MCF 10A (cell line): ENCODE data around the gene LRRC37A. TPM values are rescaled to one million over a fixed set of nuclear protein-coding genes. Genes with fewer than 3 reads are reported as not detected.
"Not testable (repeated sequence)": the region's sequence is repeated elsewhere in the genome, so short reads cannot be mapped to it uniquely, and the experiment has no call there.

Experiments
- Bru-seq: library from RNA; stranded (reverse); fragments of 400-500 nt; gene quantifications from one replicate; lab custom pipeline; 2021; lab: Mats Ljungman, UMichigan
- BruChase-seq, 2 experiments: library from RNA; stranded (reverse); fragments of 400-500 nt; gene quantifications; one replicate each; lab custom pipeline; 2021; lab: Mats Ljungman, UMichigan
- BruUV-seq: library from RNA; stranded (reverse); fragments of 400-500 nt; replicated peaks from 2 replicates; lab custom pipeline; 2021; lab: Mats Ljungman, UMichigan
- CTCF ChIA-PET: fragments of 300-600 bp; sonication (Branson Sonifier 250); formaldehyde crosslinking; extraction: SDS; loops from one replicate; lab custom pipeline; 2021; ENCODE audit warnings: antibody characterized with exemption, inconsistent platforms; lab: Yijun Ruan, JAX
- POLR2A ChIA-PET: fragments of 300-600, 350-650 bp; sonication (Branson Sonifier 250); formaldehyde crosslinking; extraction: SDS; loops from one replicate; lab custom pipeline; 2020; ENCODE audit warnings: antibody characterized with exemption, inconsistent platforms; lab: Yijun Ruan, JAX
- DNase-seq: peaks from one replicate; pipeline ENCODE4 v3.0.0-alpha.2; 2018; ENCODE audit not compliant: unreplicated experiment
- H3K27ac Mint-ChIP-seq: one replicate; pipeline ENCODE4 v1.8.0; 2022; ENCODE audit warnings: mild to moderate bottlenecking, low read depth, mixed read lengths; ENCODE audit not compliant: unreplicated experiment
- H3K27me3 Mint-ChIP-seq: one replicate; pipeline ENCODE4 v1.8.0; 2022; ENCODE audit warnings: mixed read lengths; ENCODE audit not compliant: insufficient read depth, unreplicated experiment
- H3K36me3 Mint-ChIP-seq: one replicate; pipeline ENCODE4 v1.8.0; 2022; ENCODE audit warnings: mild to moderate bottlenecking, moderate library complexity, mixed read lengths; ENCODE audit not compliant: insufficient read depth, unreplicated experiment
- H3K4me1 Mint-ChIP-seq: one replicate; pipeline ENCODE4 v1.8.0; 2022; ENCODE audit warnings: mixed read lengths; ENCODE audit not compliant: insufficient read depth, unreplicated experiment
- H3K4me3 Mint-ChIP-seq: one replicate; pipeline ENCODE4 v1.8.0; 2022; ENCODE audit warnings: mild to moderate bottlenecking, moderate library complexity, mixed read lengths; ENCODE audit not compliant: unreplicated experiment
- H3K9me3 Mint-ChIP-seq: one replicate; pipeline ENCODE4 v1.8.0; 2022; ENCODE audit warnings: mixed read lengths; ENCODE audit not compliant: unreplicated experiment
- CTCF ChIP-seq: fragments of 200-600 bp; IDR thresholded peaks from one replicate; pipeline ENCODE4 v1.8.0; 2022; ENCODE audit warnings: antibody characterized with exemption, mild to moderate bottlenecking; ENCODE audit not compliant: unreplicated experiment
- intact Hi-C: fragments of 100-400 bp; cut with micrococcal nuclease; formaldehyde crosslinking; loops from 2 replicates; pipeline ENCODE4 v1.14.1; 2022
- long read RNA-seq: library from polyadenylated mRNA; stranded (forward); transcript quantifications from one replicate; pipeline ENCODE4 v2.0.0, GENCODE V29; 2022
- total RNA-seq: library from RNA; stranded (reverse); gene quantifications from 2 replicates; pipeline ENCODE4 v1.2.3, GENCODE V29; 2022

LRRC37A gene
- total RNA-seq = 1.7 and 1.8 TPM in 2 replicates
- Bru-seq, nascent RNA = percentile 28 among the genes with signal in this experiment
- percentile 33 among the genes with signal in this experiment for BruChase-seq, experiment 1, labeled RNA remaining after a 6-hour chase
- percentile 36 among the genes with signal in this experiment for BruChase-seq, experiment 2, labeled RNA remaining after a 2-hour chase
- long read RNA-seq, partial matches to known transcripts = 0 of 1 reads
- long read RNA-seq, other reads (novel, unspliced or antisense) = 1 of 1 reads

DNA sequence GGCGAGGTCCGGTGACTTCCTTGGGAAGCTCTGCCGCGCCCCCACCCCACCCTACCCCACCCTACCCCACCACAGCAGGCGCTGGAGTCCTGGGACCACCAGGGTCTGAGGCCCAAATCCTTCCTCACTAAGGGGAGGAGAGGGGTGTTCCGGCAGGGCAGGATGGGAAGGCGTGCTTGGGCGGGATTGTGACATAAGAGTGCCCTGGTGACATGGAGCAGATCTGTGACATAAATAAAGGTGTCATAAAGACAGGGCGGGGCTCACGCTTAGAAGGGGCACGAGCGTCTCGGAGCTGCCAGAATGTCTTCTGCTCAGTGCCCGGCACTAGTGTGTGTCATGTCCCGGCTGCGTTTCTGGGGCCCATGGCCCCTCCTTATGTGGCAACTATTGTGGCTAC lies at the start of gene LRRC37A:
Gene LRRC37A, plus strand, starts transcription at position 301 of the 400 bp plus-strand sequence. Its CDS starts 3 bp downstream, at position 304.
- H3K4me3 Mint-ChIP-seq, DNase-seq, CTCF ChIA-PET, POLR2A ChIA-PET, H3K4me1 Mint-ChIP-seq, H3K27me3 Mint-ChIP-seq, H3K9me3 Mint-ChIP-seq, H3K36me3 Mint-ChIP-seq, BruUV-seq, intact Hi-C loops, H3K27ac Mint-ChIP-seq: not testable (repeated sequence)

DNA sequence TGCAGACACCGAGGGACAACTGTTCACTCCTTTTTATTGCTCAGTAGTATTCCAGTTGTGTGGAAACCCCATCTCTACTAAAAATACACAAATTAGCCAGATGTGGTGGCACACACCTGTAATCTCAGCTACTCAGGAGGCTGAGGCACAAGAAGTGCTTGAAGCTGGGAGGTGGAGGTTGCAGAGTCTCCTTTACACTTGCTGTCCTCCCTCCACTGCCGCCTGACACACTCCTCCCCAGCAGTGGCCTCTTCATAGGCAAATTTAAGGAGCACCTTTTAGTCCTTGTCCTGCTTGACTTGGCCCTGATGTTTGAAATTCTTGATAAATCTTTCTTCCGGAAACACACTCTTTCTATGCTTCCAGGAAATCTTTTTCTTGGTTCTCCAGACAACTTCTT lies 45.8 kb upstream of the LRRC37A start:
- DNase-seq, H3K4me3 Mint-ChIP-seq, H3K9me3 Mint-ChIP-seq, H3K36me3 Mint-ChIP-seq, BruUV-seq, H3K27ac Mint-ChIP-seq, intact Hi-C loops, H3K4me1 Mint-ChIP-seq, POLR2A ChIA-PET: not testable (repeated sequence)
- CTCF ChIA-PET = interaction anchor here (0.6 to 1.3 kb wide), 3 partner anchors 22 to 663 kb away, joined by 3 read pairs; no protein-coding TSS in a partner anchor
- peaks cover 34% of the 10 kb centered on the region for H3K27me3 Mint-ChIP-seq

DNA sequence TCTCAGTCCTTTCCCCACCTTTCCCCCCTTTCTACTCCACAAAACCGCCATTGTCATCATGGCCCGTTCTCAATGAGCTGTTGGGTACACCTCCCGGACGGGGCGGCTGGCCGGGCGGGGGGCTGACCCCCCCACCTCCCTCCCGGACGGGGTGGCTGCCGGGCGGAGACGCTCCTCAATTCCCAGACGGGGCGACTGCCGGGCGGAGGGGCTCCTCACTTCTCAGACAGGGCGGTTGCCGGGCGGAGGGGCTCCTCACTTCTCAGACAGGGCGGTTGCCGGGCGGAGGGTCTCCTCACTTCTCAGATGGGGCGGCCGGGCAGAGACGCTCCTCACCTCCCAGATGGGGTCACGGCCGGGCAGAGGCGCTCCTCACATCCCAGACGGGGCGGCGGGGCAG lies 42.1 kb upstream of the LRRC37A start:
- H3K9me3 Mint-ChIP-seq, H3K27ac Mint-ChIP-seq, DNase-seq, H3K4me1 Mint-ChIP-seq, H3K36me3 Mint-ChIP-seq, intact Hi-C loops, H3K4me3 Mint-ChIP-seq, BruUV-seq: not testable (repeated sequence)
- H3K27me3 Mint-ChIP-seq = peaks cover 26% of the 10 kb centered on the region
- POLR2A ChIA-PET = interaction anchor here (0.6 kb wide), 1 partner anchor 34 kb away, joined by 3 read pairs; no protein-coding TSS in a partner anchor
- CTCF ChIA-PET = interaction anchor here (0.7 kb wide), 1 partner anchor 975 kb away, joined by 3 read pairs; no protein-coding TSS in a partner anchor

DNA sequence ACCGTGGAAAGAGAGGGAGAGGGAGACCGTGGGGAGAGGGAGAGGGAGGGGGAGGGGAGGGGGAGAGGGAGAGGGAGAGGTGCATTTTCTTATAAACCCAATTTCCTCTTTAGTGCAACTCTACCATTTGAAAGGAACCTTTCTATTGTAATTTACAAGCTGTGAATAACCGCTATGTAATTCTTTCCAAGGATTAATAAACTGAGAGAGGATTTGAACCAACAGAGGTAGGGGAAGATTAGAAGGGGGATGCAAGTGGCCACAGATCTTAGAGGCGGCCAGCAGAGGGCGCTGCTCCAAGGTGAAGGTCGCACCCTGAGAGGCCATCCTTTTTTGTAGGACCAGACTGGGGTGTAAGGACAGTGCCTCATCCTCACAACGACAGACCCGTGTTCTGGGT lies 41.2 kb upstream of the LRRC37A start:
- POLR2A ChIA-PET, intact Hi-C loops, BruUV-seq, H3K36me3 Mint-ChIP-seq, H3K4me1 Mint-ChIP-seq, H3K4me3 Mint-ChIP-seq, CTCF ChIA-PET, H3K27ac Mint-ChIP-seq, H3K9me3 Mint-ChIP-seq: not testable (repeated sequence)
- peak; percentile 82 for TF ChIP-seq CTCF
- DNase-seq = peak; percentile 66
- H3K27me3 Mint-ChIP-seq = peaks cover 23% of the 10 kb centered on the region

GRCh38 chr17:46254215-46254614 lies 40.7 kb upstream of the LRRC37A start:
- peaks cover 19% of the 10 kb centered on the region for H3K27me3 Mint-ChIP-seq
- H3K4me1 Mint-ChIP-seq, POLR2A ChIA-PET, H3K27ac Mint-ChIP-seq, H3K4me3 Mint-ChIP-seq, DNase-seq, BruUV-seq, H3K36me3 Mint-ChIP-seq, intact Hi-C loops, H3K9me3 Mint-ChIP-seq: not testable (repeated sequence)
- CTCF ChIA-PET = interaction anchor here (0.6 kb wide), 2 partner anchors 32 to 80 kb away, joined by 3 read pairs; no protein-coding TSS in a partner anchor

DNA sequence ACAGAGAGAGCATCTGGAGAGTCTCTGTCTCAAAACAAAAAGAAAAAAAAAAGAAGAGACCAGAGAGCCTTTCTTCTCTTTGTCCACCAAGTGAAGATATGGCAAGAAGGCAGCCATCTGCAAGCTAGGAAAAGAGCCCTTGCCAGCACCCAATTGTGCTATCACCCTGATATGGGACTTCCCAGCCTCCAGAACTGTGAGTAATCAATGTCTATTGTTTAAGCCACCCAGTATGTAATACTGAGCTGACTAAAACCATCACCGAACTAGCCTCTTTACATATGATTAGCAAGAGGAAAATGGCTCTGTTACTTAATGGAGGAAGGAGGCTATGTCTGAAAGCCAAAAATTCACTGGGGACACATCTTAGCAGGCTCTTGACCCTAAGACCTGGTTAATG lies 38.6 kb upstream of the LRRC37A start:
- BruUV-seq, H3K27me3 Mint-ChIP-seq, H3K36me3 Mint-ChIP-seq, H3K4me3 Mint-ChIP-seq, H3K9me3 Mint-ChIP-seq, intact Hi-C loops, POLR2A ChIA-PET, H3K27ac Mint-ChIP-seq, H3K4me1 Mint-ChIP-seq, DNase-seq: not testable (repeated sequence)
- CTCF ChIA-PET = interaction anchor here (0.6 kb wide), 1 partner anchor 42 kb away, joined by 3 read pairs; no protein-coding TSS in a partner anchor

DNA sequence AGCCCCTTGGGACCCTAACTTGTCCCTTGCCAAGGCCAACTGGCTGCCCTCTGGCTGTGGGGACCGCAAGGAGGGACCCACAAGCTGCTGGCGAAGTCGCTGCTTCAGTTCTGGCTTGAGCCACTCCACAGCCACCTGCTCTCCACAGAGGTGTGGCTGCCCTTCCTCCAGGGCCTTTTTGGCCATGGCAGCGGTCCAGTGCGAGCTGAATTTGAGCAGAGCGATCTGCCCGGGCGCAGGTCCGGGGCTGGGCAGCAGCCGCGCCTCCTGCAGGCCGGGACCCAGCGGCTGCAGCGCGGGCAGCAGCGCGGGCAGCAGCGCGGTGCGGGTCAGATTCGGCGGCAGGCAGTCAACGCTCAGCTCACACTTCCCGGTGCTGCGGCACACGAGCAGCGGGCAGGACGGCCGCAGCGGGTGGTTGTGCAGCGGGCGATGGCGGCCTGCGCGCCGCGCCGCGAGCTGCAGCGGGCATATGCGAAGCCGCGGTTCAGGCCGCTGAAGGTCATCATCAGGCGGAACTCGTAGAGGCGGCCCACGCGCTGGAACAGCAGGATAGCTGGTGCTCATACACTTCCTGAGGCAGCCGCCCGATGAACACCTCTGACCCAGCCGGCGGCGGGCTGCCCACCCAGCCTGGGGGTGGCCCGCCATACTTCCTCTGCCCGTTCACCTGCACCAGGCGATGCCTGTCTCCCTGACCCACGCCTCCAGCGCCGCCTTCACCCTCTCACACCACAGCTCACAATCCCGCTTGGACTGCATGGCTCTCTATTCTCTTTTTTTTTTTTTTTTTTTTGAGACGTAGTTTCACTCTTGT lies 34.9 kb upstream of the LRRC37A start:
- intact Hi-C loops, H3K36me3 Mint-ChIP-seq, H3K9me3 Mint-ChIP-seq, H3K27ac Mint-ChIP-seq, BruUV-seq, H3K27me3 Mint-ChIP-seq: not testable (repeated sequence)
- DNase-seq = peak; percentile 33
- Mint-ChIP-seq H3K4me3 (peak overlapping the region; percentile 57), H3K4me1 (peaks cover 15% of the 10 kb centered on the region)
- POLR2A ChIA-PET = interaction anchor here (1.0 kb wide), 1 partner anchor 67 kb away, joined by 4 read pairs; the partner anchor contains the start of gene KANSL1
- CTCF ChIA-PET = interaction anchor here (0.6 to 1.0 kb wide), 4 partner anchors 27 to 682 kb away, joined by 3 to 5 read pairs (median 4); no protein-coding TSS in a partner anchor
